Effector CD4-positive, alpha-beta T cell (primary cell): ENCODE results near the gene KCNJ1.

Experiments used
- DNase-seq: peaks from one replicate; pipeline ENCODE4 v3.0.0-alpha.2; 2020

KCNJ1 gene

GRCh38 chr11:128846985-128847384 lies 20.1 kb downstream of the KCNJ1 start:
- no peak for DNase-seq

- DNase-seq = no peak
These were observed 21.7 kb downstream of the KCNJ1 start for GRCh38 chr11:128845334-128845780.

- no peak for DNase-seq
These were observed 23.8 kb downstream of the KCNJ1 start for GRCh38 chr11:128843198-128843785.

GRCh38 chr11:128841461-128842072 lies 25.5 kb downstream of the KCNJ1 start:
- DNase-seq = no peak

- no peak for DNase-seq
These were observed 26.3 kb downstream of the KCNJ1 start for GRCh38 chr11:128840783-128841182.

GRCh38 chr11:128840137-128840536 lies 27.0 kb downstream of the KCNJ1 start:
- no peak for DNase-seq

- no peak for DNase-seq
These were observed 28.0 kb downstream of the KCNJ1 start for GRCh38 chr11:128839081-128839480.

GRCh38 chr11:128837627-128838026 lies 29.5 kb downstream of the KCNJ1 start:
- no peak for DNase-seq

- DNase-seq = no peak
These were observed 31.2 kb downstream of the KCNJ1 start for GRCh38 chr11:128835741-128836430.

- DNase-seq = no peak
These were observed 32.9 kb downstream of the KCNJ1 start for GRCh38 chr11:128834157-128834556.

- DNase-seq = no peak
These were observed 35.0 kb downstream of the KCNJ1 start for GRCh38 chr11:128832121-128832497.

GRCh38 chr11:128831174-128832120 lies 35.6 kb downstream of the KCNJ1 start:
- peak; percentile 80 for DNase-seq

GRCh38 chr11:128830290-128831173 lies 36.6 kb downstream of the KCNJ1 start:
- no peak for DNase-seq

GRCh38 chr11:128828350-128828749 lies 38.7 kb downstream of the KCNJ1 start:
- DNase-seq = no peak

- DNase-seq = no peak
These were observed 39.8 kb downstream of the KCNJ1 start for GRCh38 chr11:128827191-128827893.

- DNase-seq = no peak
These were observed 41.9 kb downstream of the KCNJ1 start for GRCh38 chr11:128825050-128825784.

GRCh38 chr11:128824191-128825049 lies 42.7 kb downstream of the KCNJ1 start:
- DNase-seq = no peak

GRCh38 chr11:128823753-128824152 lies 43.3 kb downstream of the KCNJ1 start:
- DNase-seq = no peak

GRCh38 chr11:128822130-128822529 lies 45.0 kb downstream of the KCNJ1 start:
- DNase-seq = no peak

GRCh38 chr11:128821556-128821955 lies 45.5 kb downstream of the KCNJ1 start:
- DNase-seq = no peak
